Liver (tissue), 9 donors: ENCODE measurements around the gene PLA2G4A. TPM values are rescaled to one million over a fixed set of nuclear protein-coding genes. Genes with fewer than 3 reads are reported as not detected.

ENCODE experiments used
- DNase-seq: peaks from one replicate; pipeline ENCODE4 v3.0.0-alpha.2; 2017; ENCODE audit warnings: low spot score
- H3K27ac ChIP-seq, 2 donors: one replicate each; pipeline ENCODE4 v1.7.0; 2013; ENCODE audit warnings: inconsistent platforms in 2 of 2, low read length in 2 of 2, control low read depth in 1 of 2, low read depth in 1 of 2, mild to moderate bottlenecking in 1 of 2
- H3K27me3 ChIP-seq, 4 donors: one replicate each; pipeline versions ENCODE4 v1.6.1 to v1.7.0; 2013; ENCODE audit warnings: low read length in 3 of 4, inconsistent platforms in 1 of 4, mild to moderate bottlenecking in 1 of 4, moderate library complexity in 1 of 4; ENCODE audit not compliant: control insufficient read depth in 4 of 4, insufficient read depth in 4 of 4
- H3K36me3 ChIP-seq, 4 donors: one replicate each; pipeline versions ENCODE4 v1.6.1 to v1.7.0; 2013; ENCODE audit warnings: low read length in 3 of 4, mild to moderate bottlenecking in 3 of 4, low read depth in 1 of 4, moderate library complexity in 1 of 4; ENCODE audit not compliant: control insufficient read depth in 4 of 4, insufficient read depth in 3 of 4
- H3K4me1 ChIP-seq, 4 donors: one replicate each; pipeline versions ENCODE4 v1.6.1 to v1.7.0; 2013; ENCODE audit warnings: low read length in 3 of 4, mild to moderate bottlenecking in 3 of 4, moderate library complexity in 1 of 4; ENCODE audit not compliant: control insufficient read depth in 4 of 4, insufficient read depth in 4 of 4
- H3K4me3 ChIP-seq, 3 donors: one replicate each; pipeline versions ENCODE4 v1.6.1 to v1.7.0; 2013; ENCODE audit warnings: low read length in 3 of 3, control low read depth in 1 of 3, low read depth in 1 of 3, mild to moderate bottlenecking in 1 of 3
- H3K9ac ChIP-seq, 2 donors: one replicate each; pipeline ENCODE4 v1.7.0; 2013; ENCODE audit warnings: low read length in 2 of 2, mild to moderate bottlenecking in 2 of 2, moderate library complexity in 2 of 2, control low read depth in 1 of 2, low read depth in 1 of 2
- H3K9me3 ChIP-seq, 4 donors: one replicate each; pipeline versions ENCODE4 v1.6.1 to v1.7.0; 2013; ENCODE audit warnings: low read length in 3 of 4; ENCODE audit not compliant: control insufficient read depth in 4 of 4
- EGR1 ChIP-seq, 2 donors: IDR thresholded peaks; 2 replicates each; pipeline ENCODE4 v1.6.1; 2016 to 2018; ENCODE audit warnings: antibody characterized with exemption in 2 of 2, low read depth in 2 of 2
- FOXA1 ChIP-seq: IDR thresholded peaks from 2 replicates; pipeline ENCODE4 v1.6.1; 2016; ENCODE audit warnings: antibody characterized with exemption
- FOXA2 ChIP-seq: IDR thresholded peaks from 2 replicates; pipeline ENCODE4 v1.6.1; 2016; ENCODE audit warnings: antibody characterized with exemption
- GABPA ChIP-seq, 2 donors: IDR thresholded peaks in 1 of 2; conservative IDR thresholded peaks in 1 of 2; 2 replicates each; pipeline ENCODE4 v1.6.1; 2016; ENCODE audit warnings: antibody characterized with exemption in 2 of 2, mild to moderate bottlenecking in 1 of 2, moderate library complexity in 1 of 2
- HNF4A ChIP-seq, 2 donors: conservative IDR thresholded peaks; 2 replicates each; pipeline ENCODE4 v1.6.1; 2016; ENCODE audit warnings: antibody characterized with exemption in 2 of 2, mild to moderate bottlenecking in 2 of 2
- HNF4G ChIP-seq: IDR thresholded peaks from 2 replicates; pipeline ENCODE4 v1.6.1; 2016; ENCODE audit warnings: antibody characterized with exemption
- JUND ChIP-seq, 2 donors: IDR thresholded peaks; 2 replicates each; pipeline ENCODE4 v1.6.1; 2016; ENCODE audit warnings: antibody characterized with exemption in 2 of 2
- NR2F2 ChIP-seq: IDR thresholded peaks from 2 replicates; pipeline ENCODE4 v1.6.1; 2016; ENCODE audit warnings: antibody characterized with exemption
- RAD21 ChIP-seq, 2 donors: IDR thresholded peaks; 2 replicates each; pipeline ENCODE4 v1.6.1; 2016; ENCODE audit warnings: antibody characterized with exemption in 2 of 2, mild to moderate bottlenecking in 2 of 2
- RXRA ChIP-seq, 2 donors: IDR thresholded peaks; 2 replicates each; pipeline ENCODE4 v1.6.1; 2017 to 2018; ENCODE audit warnings: antibody characterized with exemption in 2 of 2, mild to moderate bottlenecking in 1 of 2
- SP1 ChIP-seq: IDR thresholded peaks from 2 replicates; pipeline ENCODE4 v1.6.1; 2018; ENCODE audit warnings: antibody characterized with exemption, mild to moderate bottlenecking
- TAF1 ChIP-seq: conservative IDR thresholded peaks from 2 replicates; pipeline ENCODE4 v1.6.1; 2016; ENCODE audit warnings: antibody characterized with exemption, mild to moderate bottlenecking
- YY1 ChIP-seq: IDR thresholded peaks from 2 replicates; pipeline ENCODE4 v1.6.1; 2016; ENCODE audit warnings: antibody characterized with exemption, mild to moderate bottlenecking
- WGBS: extraction: QIAGEN DNeasy Blood & Tissue Kit; methylation state at CpG from one replicate; pipeline ENCODE4 v1.1.7; 2013; 5-methylcytosine and 5-hydroxymethylcytosine counted together
- polyA plus RNA-seq, 2 donors: library from polyadenylated mRNA; stranded (reverse) in 1 of 2; unstranded in 1 of 2; fragments of 200-250 nt in 1 of 2; fragments of >200 nt in 1 of 2; fragmentation: Nextera tagmentation in 1 of 2; extraction: Ambion mirVana in 1 of 2; gene quantifications; one replicate each; pipeline versions ENCODE4 v1.2.1 to v1.2.3, GENCODE V29; 2013 to 2015
- total RNA-seq, 2 donors: library from RNA; depleted of rRNA; stranded (reverse); fragments of >200 nt; gene quantifications; one replicate each; pipeline ENCODE4 v1.2.3, GENCODE V29; 2014
- TF ChIP-seq, protein P1 (sequence below): IDR thresholded peaks from 2 replicates; pipeline ENCODE4 v1.6.1; 2016; ENCODE audit warnings: antibody characterized with exemption
- TF ChIP-seq, protein P2 (sequence below): IDR thresholded peaks from 2 replicates; pipeline ENCODE4 v1.6.1; 2016; ENCODE audit warnings: antibody characterized with exemption
- TF ChIP-seq, protein P3 (sequence below): IDR thresholded peaks from 2 replicates; pipeline ENCODE4 v1.6.1; 2016; ENCODE audit warnings: antibody characterized with exemption, mild to moderate bottlenecking
- TF ChIP-seq, protein P4 (sequence below): IDR thresholded peaks from 2 replicates; pipeline ENCODE4 v1.6.1; 2016; ENCODE audit warnings: antibody characterized with exemption
- TF ChIP-seq, protein P5 (sequence below): fragments of 150-350 bp; IDR thresholded peaks from 2 replicates; pipeline ENCODE4 v1.5.1; 2017; ENCODE audit warnings: improper control_type of control experiment, low read depth, low read length; ENCODE audit not compliant: missing input control
- donor health status: healthy.
- donor health status: healthy.
- donor health status: healthy.
- donor health status: healthy.
- donor health status: healthy.

The PLA2G4A gene
- total and polyA plus RNA-seq, 4 donors, result 0.39 to 2.5 (median 1.1) TPM

DNA sequence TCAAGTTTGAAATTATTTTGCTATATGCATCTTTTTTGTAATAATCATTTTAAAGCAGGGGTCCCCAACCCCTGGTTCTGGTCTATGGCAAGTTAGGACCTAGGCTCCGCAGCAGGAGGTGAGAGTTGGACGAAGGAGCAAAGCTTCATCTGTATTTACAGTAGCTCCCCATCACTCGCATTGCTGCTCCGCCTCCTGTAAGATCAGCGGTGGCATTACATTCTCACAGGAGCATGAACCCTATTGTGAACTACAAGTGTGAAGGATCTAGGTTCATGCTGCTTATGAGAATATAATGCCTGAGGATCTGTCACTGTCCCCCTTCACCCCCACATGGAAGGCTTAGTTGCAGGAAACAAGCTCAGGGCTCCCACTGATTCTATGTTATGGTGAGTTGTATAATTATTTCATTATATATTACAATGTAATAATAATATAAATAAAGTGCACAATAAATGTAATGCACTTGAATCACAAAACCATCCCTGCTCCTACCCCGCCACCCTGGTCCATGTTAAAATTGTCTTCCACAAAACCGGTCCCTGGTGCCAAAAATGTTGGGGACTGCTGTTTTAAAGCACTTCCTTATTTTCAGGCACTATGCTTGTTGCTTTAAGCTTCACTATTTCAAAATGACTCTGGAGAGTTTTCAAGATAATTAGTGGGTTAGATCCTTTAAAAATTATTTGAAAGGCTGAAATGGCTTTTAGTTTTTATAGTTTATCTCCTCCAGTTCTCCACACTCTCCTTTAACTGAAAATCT, 74.8 kb downstream of the PLA2G4A start:
- Histone ChIP-seq H3K9me3 (no peaks in the 10 kb centered on the region), H3K9ac (no peak overlapping the region), H3K4me1 (no peaks in the 10 kb centered on the region), H3K4me3 (no peak overlapping the region), H3K27me3 (no peaks in the 10 kb centered on the region), H3K27ac (no peak overlapping the region), H3K36me3 (no peaks in the 10 kb centered on the region)
- DNase-seq, result no peak
- TF ChIP-seq NR2F2 (no peak), YY1 (no peak), JUND (IDR thresholded peaks at IDR 0.05) (no peak), RXRA (IDR thresholded peaks at IDR 0.05) (no peak), FOXA2 (no peak), FOXA1 (no peak), HNF4G (no peak), RAD21 (IDR thresholded peaks at IDR 0.05) (no peak), GABPA (IDR thresholded peaks at IDR 0.05 in 1 of 2, conservative IDR thresholded peaks at IDR 0.05 in 1 of 2) (no peak), SP1 (no peak), EGR1 (IDR thresholded peaks at IDR 0.05; ENCODE audit: low read depth in 2 of 2) (no peak), TAF1 (no peak), HNF4A (conservative IDR thresholded peaks at IDR 0.05) (no peak)
- TF ChIP-seq, protein P1, sequence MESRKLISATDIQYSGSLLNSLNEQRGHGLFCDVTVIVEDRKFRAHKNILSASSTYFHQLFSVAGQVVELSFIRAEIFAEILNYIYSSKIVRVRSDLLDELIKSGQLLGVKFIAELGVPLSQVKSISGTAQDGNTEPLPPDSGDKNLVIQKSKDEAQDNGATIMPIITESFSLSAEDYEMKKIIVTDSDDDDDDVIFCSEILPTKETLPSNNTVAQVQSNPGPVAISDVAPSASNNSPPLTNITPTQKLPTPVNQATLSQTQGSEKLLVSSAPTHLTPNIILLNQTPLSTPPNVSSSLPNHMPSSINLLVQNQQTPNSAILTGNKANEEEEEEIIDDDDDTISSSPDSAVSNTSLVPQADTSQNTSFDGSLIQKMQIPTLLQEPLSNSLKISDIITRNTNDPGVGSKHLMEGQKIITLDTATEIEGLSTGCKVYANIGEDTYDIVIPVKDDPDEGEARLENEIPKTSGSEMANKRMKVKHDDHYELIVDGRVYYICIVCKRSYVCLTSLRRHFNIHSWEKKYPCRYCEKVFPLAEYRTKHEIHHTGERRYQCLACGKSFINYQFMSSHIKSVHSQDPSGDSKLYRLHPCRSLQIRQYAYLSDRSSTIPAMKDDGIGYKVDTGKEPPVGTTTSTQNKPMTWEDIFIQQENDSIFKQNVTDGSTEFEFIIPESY, result no peak
- TF ChIP-seq, protein P2, sequence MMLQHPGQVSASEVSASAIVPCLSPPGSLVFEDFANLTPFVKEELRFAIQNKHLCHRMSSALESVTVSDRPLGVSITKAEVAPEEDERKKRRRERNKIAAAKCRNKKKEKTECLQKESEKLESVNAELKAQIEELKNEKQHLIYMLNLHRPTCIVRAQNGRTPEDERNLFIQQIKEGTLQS, result no peak
- TF ChIP-seq, protein P3, sequence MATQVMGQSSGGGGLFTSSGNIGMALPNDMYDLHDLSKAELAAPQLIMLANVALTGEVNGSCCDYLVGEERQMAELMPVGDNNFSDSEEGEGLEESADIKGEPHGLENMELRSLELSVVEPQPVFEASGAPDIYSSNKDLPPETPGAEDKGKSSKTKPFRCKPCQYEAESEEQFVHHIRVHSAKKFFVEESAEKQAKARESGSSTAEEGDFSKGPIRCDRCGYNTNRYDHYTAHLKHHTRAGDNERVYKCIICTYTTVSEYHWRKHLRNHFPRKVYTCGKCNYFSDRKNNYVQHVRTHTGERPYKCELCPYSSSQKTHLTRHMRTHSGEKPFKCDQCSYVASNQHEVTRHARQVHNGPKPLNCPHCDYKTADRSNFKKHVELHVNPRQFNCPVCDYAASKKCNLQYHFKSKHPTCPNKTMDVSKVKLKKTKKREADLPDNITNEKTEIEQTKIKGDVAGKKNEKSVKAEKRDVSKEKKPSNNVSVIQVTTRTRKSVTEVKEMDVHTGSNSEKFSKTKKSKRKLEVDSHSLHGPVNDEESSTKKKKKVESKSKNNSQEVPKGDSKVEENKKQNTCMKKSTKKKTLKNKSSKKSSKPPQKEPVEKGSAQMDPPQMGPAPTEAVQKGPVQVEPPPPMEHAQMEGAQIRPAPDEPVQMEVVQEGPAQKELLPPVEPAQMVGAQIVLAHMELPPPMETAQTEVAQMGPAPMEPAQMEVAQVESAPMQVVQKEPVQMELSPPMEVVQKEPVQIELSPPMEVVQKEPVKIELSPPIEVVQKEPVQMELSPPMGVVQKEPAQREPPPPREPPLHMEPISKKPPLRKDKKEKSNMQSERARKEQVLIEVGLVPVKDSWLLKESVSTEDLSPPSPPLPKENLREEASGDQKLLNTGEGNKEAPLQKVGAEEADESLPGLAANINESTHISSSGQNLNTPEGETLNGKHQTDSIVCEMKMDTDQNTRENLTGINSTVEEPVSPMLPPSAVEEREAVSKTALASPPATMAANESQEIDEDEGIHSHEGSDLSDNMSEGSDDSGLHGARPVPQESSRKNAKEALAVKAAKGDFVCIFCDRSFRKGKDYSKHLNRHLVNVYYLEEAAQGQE, result no peak
- TF ChIP-seq, protein P4, sequence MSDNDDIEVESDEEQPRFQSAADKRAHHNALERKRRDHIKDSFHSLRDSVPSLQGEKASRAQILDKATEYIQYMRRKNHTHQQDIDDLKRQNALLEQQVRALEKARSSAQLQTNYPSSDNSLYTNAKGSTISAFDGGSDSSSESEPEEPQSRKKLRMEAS, result no peak
- TF ChIP-seq, protein P5, sequence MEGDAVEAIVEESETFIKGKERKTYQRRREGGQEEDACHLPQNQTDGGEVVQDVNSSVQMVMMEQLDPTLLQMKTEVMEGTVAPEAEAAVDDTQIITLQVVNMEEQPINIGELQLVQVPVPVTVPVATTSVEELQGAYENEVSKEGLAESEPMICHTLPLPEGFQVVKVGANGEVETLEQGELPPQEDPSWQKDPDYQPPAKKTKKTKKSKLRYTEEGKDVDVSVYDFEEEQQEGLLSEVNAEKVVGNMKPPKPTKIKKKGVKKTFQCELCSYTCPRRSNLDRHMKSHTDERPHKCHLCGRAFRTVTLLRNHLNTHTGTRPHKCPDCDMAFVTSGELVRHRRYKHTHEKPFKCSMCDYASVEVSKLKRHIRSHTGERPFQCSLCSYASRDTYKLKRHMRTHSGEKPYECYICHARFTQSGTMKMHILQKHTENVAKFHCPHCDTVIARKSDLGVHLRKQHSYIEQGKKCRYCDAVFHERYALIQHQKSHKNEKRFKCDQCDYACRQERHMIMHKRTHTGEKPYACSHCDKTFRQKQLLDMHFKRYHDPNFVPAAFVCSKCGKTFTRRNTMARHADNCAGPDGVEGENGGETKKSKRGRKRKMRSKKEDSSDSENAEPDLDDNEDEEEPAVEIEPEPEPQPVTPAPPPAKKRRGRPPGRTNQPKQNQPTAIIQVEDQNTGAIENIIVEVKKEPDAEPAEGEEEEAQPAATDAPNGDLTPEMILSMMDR, result no peak
- WGBS, result 84% methylated on average over 7 of the region's 7 CpGs
